K562 (cell line): ENCODE data around the gene DDR2. TPM values are rescaled to one million over a fixed set of nuclear protein-coding genes. Genes with fewer than 3 reads are reported as not detected.
A peak's percentile ranks its signal among the peaks of the same experiment; 100 is the strongest.

Experiments
- ATAC-seq: fragments of 200-7000 bp; cut with Tn5 transposase; 3 replicates; pipeline ENCODE4 v1.9.1; 2020; ENCODE audit warnings: moderate library complexity
- BruUV-seq: library from RNA; stranded (reverse); fragments of 400-500 nt; replicated peaks from 2 replicates; lab custom pipeline; 2021; lab: Mats Ljungman, UMichigan
- CTCF ChIA-PET: fragments of 300-600 bp; formaldehyde crosslinking; extraction: SDS; loops from one replicate; lab custom pipeline; 2021; ENCODE audit warnings: low intra/inter-chr PET ratio; lab: Yijun Ruan, JAX
- POLR2A ChIA-PET: fragments of 300-600, 350-650 bp; sonication (Branson Sonifier 250); formaldehyde crosslinking; extraction: SDS; loops from one replicate; lab custom pipeline; 2021; ENCODE audit warnings: antibody characterized with exemption, inconsistent platforms; lab: Yijun Ruan, JAX
- DNase-seq, 4 experiments: peaks; one replicate each; pipeline versions ENCODE4 v3.0.0 to v3.0.0-alpha.2; 2011 to 2018; ENCODE audit warnings: low spot score in 3 of 4, mixed read lengths in 3 of 4; ENCODE audit errors: extremely low read depth in 1 of 4
- FAIRE-seq: peaks from 2 replicates; lab custom pipeline; 2011; peaks lifted over from hg19 to GRCh38; lab: Jason Lieb, UNC
- H2AFZ ChIP-seq: 2 replicates; pipeline ENCODE4 v1.6.0; 2011; ENCODE audit warnings: low read depth, low read length, control low read depth, inconsistent platforms
- H3K27ac ChIP-seq: fragments of 200-600 bp; 3 replicates; pipeline ENCODE4 v1.8.0; 2011; ENCODE audit warnings: low read depth, mild to moderate bottlenecking, control low read depth, inconsistent platforms, low read length, moderate library complexity, mixed read lengths; ENCODE audit errors: extremely low read depth
- H3K27me3 ChIP-seq, 2 experiments: fragments of 300-600 bp in 1 of 2; 2 replicates in 1 of 2; 3 replicates in 1 of 2; pipeline versions ENCODE4 v1.6.0 to v1.8.0; 2011; ENCODE audit warnings: inconsistent platforms in 2 of 2, low read length in 2 of 2, mild to moderate bottlenecking in 1 of 2, mixed read lengths in 1 of 2, moderate library complexity in 1 of 2; ENCODE audit not compliant: control insufficient read depth in 2 of 2, insufficient read depth in 2 of 2
- H3K36me3 ChIP-seq: fragments of 300-600 bp; 3 replicates; pipeline ENCODE4 v1.8.0; 2011; ENCODE audit warnings: mild to moderate bottlenecking, low read length, inconsistent platforms; ENCODE audit not compliant: control insufficient read depth, insufficient read depth
- H3K4me1 ChIP-seq, 2 experiments: fragments of 200-600 bp in 1 of 2; replicated peaks in 1 of 2; 2 replicates in 1 of 2; 3 replicates in 1 of 2; pipeline versions ENCODE4 v1.5.1 to v1.8.0; 2011; ENCODE audit warnings: inconsistent platforms in 2 of 2, low read length in 2 of 2, mild to moderate bottlenecking in 1 of 2, mixed read lengths in 1 of 2, moderate library complexity in 1 of 2; ENCODE audit not compliant: control insufficient read depth in 2 of 2, insufficient read depth in 2 of 2
- H3K4me2 ChIP-seq: 2 replicates; pipeline ENCODE4 v1.6.1; 2011; ENCODE audit warnings: low read length, control low read depth, inconsistent platforms, mixed read lengths; ENCODE audit not compliant: insufficient read depth
- H3K4me3 ChIP-seq: fragments of 200-600 bp; sonication (generic), shearing (Covaris generic); 2 replicates; pipeline ENCODE4 v1.5.1; 2016; ENCODE audit warnings: control low read depth, inconsistent platforms
- H3K79me2 ChIP-seq: fragments of 200-600 bp; 3 replicates; pipeline ENCODE4 v1.8.0; 2011; ENCODE audit warnings: low read length, inconsistent platforms; ENCODE audit not compliant: control insufficient read depth, insufficient read depth
- H3K9ac ChIP-seq, 2 experiments: 2 replicates each; pipeline versions ENCODE4 v1.6.0 to v1.6.1; 2011; ENCODE audit warnings: low read depth in 2 of 2, low read length in 2 of 2, control low read depth in 1 of 2, inconsistent platforms in 1 of 2, mild to moderate bottlenecking in 1 of 2, mixed read lengths in 1 of 2; ENCODE audit not compliant: insufficient read depth in 1 of 2
- H3K9me1 ChIP-seq: one replicate; pipeline ENCODE4 v1.6.0; 2011; ENCODE audit warnings: inconsistent platforms, mild to moderate bottlenecking, low read length, moderate library complexity; ENCODE audit not compliant: control insufficient read depth, insufficient read depth
- H3K9me3 ChIP-seq: replicated peaks from 2 replicates; pipeline ENCODE4 v1.5.1; 2011; ENCODE audit warnings: low read depth, low read length, inconsistent platforms; ENCODE audit not compliant: control insufficient read depth, insufficient read depth
- H4K20me1 ChIP-seq: replicated peaks from 2 replicates; pipeline ENCODE4 v1.6.1; 2011; ENCODE audit warnings: low read length, inconsistent platforms, mixed read lengths; ENCODE audit not compliant: control insufficient read depth, insufficient read depth
- CXXC5 ChIP-seq: fragments of 250-450 bp; sonication (Bioruptor Pico); IDR thresholded peaks from 2 replicates; pipeline ENCODE4 v1.8.0; 2022; ENCODE audit warnings: inconsistent platforms, mild to moderate bottlenecking, moderate library complexity
- EZH2 ChIP-seq: IDR thresholded peaks from 2 replicates; pipeline ENCODE4 v1.6.1; 2012; ENCODE audit warnings: low read depth, mild to moderate bottlenecking, inconsistent platforms, low read length, borderline replicate concordance
- GTF2B ChIP-seq: IDR thresholded peaks from 2 replicates; pipeline ENCODE4 v1.6.1; 2011; ENCODE audit not compliant: insufficient read length; ENCODE audit errors: extremely low read depth
- HEY1 ChIP-seq: fragments of 250-450 bp; sonication (Bioruptor Pico); IDR thresholded peaks from 2 replicates; pipeline ENCODE4 v1.5.0; 2020; ENCODE audit warnings: mild to moderate bottlenecking, moderate library complexity, borderline replicate concordance
- KAT2B ChIP-seq: IDR thresholded peaks from one replicate; pipeline ENCODE4 v1.6.1; 2012; ENCODE audit warnings: low read depth, mild to moderate bottlenecking, control low read depth, inconsistent platforms, low read length, moderate library complexity
- KDM1A ChIP-seq, 2 experiments: fragments of 450-650 bp; IDR thresholded peaks; 2 replicates each; pipeline ENCODE4 v1.6.1; 2016; ENCODE audit warnings: mild to moderate bottlenecking in 2 of 2
- MIER1 ChIP-seq: fragments of 450-650 bp; IDR thresholded peaks from 2 replicates; pipeline ENCODE4 v1.6.1; 2016; ENCODE audit warnings: antibody characterized with exemption, mild to moderate bottlenecking, low read depth
- SIN3B ChIP-seq: fragments of 450-650 bp; IDR thresholded peaks from 2 replicates; pipeline ENCODE4 v1.6.1; 2017; ENCODE audit warnings: low read depth, mild to moderate bottlenecking, moderate library complexity
- TCF15 ChIP-seq: fragments of 250-450 bp; sonication (Bioruptor Pico); IDR thresholded peaks from 2 replicates; pipeline ENCODE4 v1.8.0; 2022; ENCODE audit warnings: moderate library complexity, mild to moderate bottlenecking, inconsistent platforms
- TCF7 ChIP-seq: sonication (generic); IDR thresholded peaks from 2 replicates; pipeline ENCODE4 v1.6.1; 2016; ENCODE audit warnings: antibody characterized with exemption, borderline replicate concordance
- TGIF2 ChIP-seq: sonication (generic); formaldehyde crosslinking; IDR thresholded peaks from 2 replicates; pipeline ENCODE4 v1.8.1; 2022; ENCODE audit warnings: mild to moderate bottlenecking, missing genetic modification reagents, moderate library complexity
- USF2 ChIP-seq: sonication (generic); formaldehyde crosslinking; IDR thresholded peaks from 2 replicates; pipeline ENCODE4 v1.5.0; 2020; ENCODE audit warnings: missing genetic modification reagents
- ZFP1 ChIP-seq: fragments of 450-650 bp; formaldehyde crosslinking; IDR thresholded peaks from 2 replicates; pipeline ENCODE4 v1.4.0; 2020; ENCODE audit warnings: mild to moderate bottlenecking, mixed read lengths
- ZNF263 ChIP-seq: sonication (generic); formaldehyde crosslinking; IDR thresholded peaks from 2 replicates; pipeline ENCODE4 v1.8.0; 2022; ENCODE audit warnings: mild to moderate bottlenecking, missing genetic modification reagents, borderline replicate concordance
- WGBS: fragments of 100-300 bp; shearing (Covaris generic); methylation state at CpG from one replicate; pipeline ENCODE4 v1.1.6; 2016; ENCODE audit warnings: low coverage, mixed read lengths; ENCODE audit not compliant: insufficient coverage; ENCODE audit errors: missing lambda C conversion rate; 5-methylcytosine and 5-hydroxymethylcytosine counted together
- in situ Hi-C: fragments of 300-500 bp; cut with MboI; formaldehyde crosslinking; loops from 4 replicates; pipeline ENCODE4 v1.15.0; 2018; ENCODE audit warnings: inconsistent platforms, mixed read lengths
- intact Hi-C: fragments of 100-400 bp; cut with micrococcal nuclease; formaldehyde crosslinking; loops from 2 replicates; pipeline ENCODE4 v1.14.2; 2022
- polyA plus RNA-seq, 8 experiments: library from polyadenylated mRNA; depleted of rRNA in 4 of 8; stranded (reverse) in 5 of 8; unstranded in 3 of 8; fragments of >200 nt; fragmentation: Nextera tagmentation in 2 of 8; fragmentation: Illumina TruSeq in 1 of 8; extraction: Ambion mirVana in 2 of 8; extraction: Trizol in 1 of 8; gene quantifications; 2 replicates each; pipeline versions ENCODE4 v1.2.1 to v1.2.3, GENCODE V29; 2011 to 2014; ENCODE audit warnings: inconsistent platforms in 1 of 8, missing spikeins in 1 of 8
- total RNA-seq, 7 experiments: library from RNA; depleted of rRNA in 6 of 7; stranded (reverse); fragments of >200 nt in 6 of 7; fragmentation: Illumina TruSeq in 2 of 7; extraction: Trizol in 2 of 7; gene quantifications; 2 replicates each; pipeline versions ENCODE4 v1.2.1 to v1.2.3, GENCODE V29; 2011 to 2021; ENCODE audit warnings: low replicate concordance in 1 of 7
- TF ChIP-seq, protein P1 (sequence below), 3 experiments: IDR thresholded peaks in 2 of 3; conservative IDR thresholded peaks in 1 of 3; 2 replicates each; pipeline ENCODE4 v1.5.1; 2011 to 2012; ENCODE audit warnings: low read length in 3 of 3, mild to moderate bottlenecking in 3 of 3, control low read depth in 2 of 3, improper control_type of control experiment in 1 of 3, inconsistent platforms in 1 of 3, low read depth in 1 of 3, mixed read lengths in 1 of 3, moderate library complexity in 1 of 3; ENCODE audit not compliant: insufficient read depth in 2 of 3
- TF ChIP-seq, protein P2 (sequence below): fragments of 250-450 bp; sonication (Bioruptor Pico); IDR thresholded peaks from 2 replicates; pipeline ENCODE4 v1.4.0; 2020; ENCODE audit warnings: mild to moderate bottlenecking, moderate library complexity

DDR2 gene
- total and polyA plus RNA-seq, 9 of the 15 experiments (the other 6 are each of a cell fraction or from before 2014, with no cell fraction given) = 0.36 to 2.0 (median 1.1) TPM

DNA sequence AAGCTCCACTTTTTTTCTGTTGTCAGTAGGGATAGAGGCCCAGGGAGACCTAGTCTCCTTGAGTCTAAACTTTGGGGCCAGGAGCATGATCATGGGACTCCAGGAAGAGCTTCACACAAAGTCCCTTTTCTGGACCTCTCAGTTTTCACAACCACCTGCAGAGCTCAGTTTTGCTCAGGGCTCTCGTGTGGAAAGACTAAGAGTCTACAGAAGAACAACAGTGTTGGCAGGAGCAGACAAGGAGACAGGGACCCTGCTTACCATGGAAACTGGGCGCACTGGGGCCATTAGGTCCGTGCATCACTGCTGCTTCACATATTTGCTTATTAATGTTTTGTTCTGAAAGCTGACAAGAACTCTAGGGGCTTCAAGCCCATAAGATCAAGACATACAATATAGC, 94.3 kb downstream of the DDR2 start:
- H3K9me3 ChIP-seq = no peaks in the 10 kb centered on the region
- in situ Hi-C loops = no loop called here
- DNase-seq = no peak
- no peak for TF ChIP-seq HEY1
- TF ChIP-seq, protein P1, sequence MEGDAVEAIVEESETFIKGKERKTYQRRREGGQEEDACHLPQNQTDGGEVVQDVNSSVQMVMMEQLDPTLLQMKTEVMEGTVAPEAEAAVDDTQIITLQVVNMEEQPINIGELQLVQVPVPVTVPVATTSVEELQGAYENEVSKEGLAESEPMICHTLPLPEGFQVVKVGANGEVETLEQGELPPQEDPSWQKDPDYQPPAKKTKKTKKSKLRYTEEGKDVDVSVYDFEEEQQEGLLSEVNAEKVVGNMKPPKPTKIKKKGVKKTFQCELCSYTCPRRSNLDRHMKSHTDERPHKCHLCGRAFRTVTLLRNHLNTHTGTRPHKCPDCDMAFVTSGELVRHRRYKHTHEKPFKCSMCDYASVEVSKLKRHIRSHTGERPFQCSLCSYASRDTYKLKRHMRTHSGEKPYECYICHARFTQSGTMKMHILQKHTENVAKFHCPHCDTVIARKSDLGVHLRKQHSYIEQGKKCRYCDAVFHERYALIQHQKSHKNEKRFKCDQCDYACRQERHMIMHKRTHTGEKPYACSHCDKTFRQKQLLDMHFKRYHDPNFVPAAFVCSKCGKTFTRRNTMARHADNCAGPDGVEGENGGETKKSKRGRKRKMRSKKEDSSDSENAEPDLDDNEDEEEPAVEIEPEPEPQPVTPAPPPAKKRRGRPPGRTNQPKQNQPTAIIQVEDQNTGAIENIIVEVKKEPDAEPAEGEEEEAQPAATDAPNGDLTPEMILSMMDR (IDR thresholded peaks at IDR 0.05 in 2 of 3, conservative IDR thresholded peaks at IDR 0.05 in 1 of 3; ENCODE audit: insufficient read depth in 2 of 3, low read depth in 1 of 3, low read length in 3 of 3) = no peak
- TF ChIP-seq MIER1 = no peak
- no peak for TF ChIP-seq KDM1A (IDR thresholded peaks at IDR 0.05)
- TF ChIP-seq TCF15 (CRISPR knock-in tag) = no peak
- no peak for TF ChIP-seq TCF7
- TF ChIP-seq KAT2B = no peak
- TF ChIP-seq USF2 (CRISPR knock-in tag) = no peak
- no peak for TF ChIP-seq EZH2
- TF ChIP-seq CXXC5 (CRISPR knock-in tag) = no peak
- no peak for TF ChIP-seq ZNF263 (CRISPR knock-in tag)
- TF ChIP-seq TGIF2 (CRISPR knock-in tag) = no peak
- no peak for TF ChIP-seq ZFP1 (CRISPR knock-in tag)
- TF ChIP-seq SIN3B = no peak
- TF ChIP-seq, protein P2, sequence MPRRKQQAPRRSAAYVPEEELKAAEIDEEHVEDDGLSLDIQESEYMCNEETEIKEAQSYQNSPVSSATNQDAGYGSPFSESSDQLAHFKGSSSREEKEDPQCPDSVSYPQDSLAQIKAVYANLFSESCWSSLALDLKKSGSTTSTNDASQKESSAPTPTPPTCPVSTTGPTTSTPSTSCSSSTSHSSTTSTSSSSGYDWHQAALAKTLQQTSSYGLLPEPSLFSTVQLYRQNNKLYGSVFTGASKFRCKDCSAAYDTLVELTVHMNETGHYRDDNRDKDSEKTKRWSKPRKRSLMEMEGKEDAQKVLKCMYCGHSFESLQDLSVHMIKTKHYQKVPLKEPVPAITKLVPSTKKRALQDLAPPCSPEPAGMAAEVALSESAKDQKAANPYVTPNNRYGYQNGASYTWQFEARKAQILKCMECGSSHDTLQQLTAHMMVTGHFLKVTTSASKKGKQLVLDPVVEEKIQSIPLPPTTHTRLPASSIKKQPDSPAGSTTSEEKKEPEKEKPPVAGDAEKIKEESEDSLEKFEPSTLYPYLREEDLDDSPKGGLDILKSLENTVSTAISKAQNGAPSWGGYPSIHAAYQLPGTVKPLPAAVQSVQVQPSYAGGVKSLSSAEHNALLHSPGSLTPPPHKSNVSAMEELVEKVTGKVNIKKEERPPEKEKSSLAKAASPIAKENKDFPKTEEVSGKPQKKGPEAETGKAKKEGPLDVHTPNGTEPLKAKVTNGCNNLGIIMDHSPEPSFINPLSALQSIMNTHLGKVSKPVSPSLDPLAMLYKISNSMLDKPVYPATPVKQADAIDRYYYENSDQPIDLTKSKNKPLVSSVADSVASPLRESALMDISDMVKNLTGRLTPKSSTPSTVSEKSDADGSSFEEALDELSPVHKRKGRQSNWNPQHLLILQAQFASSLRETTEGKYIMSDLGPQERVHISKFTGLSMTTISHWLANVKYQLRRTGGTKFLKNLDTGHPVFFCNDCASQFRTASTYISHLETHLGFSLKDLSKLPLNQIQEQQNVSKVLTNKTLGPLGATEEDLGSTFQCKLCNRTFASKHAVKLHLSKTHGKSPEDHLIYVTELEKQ (CRISPR knock-in tag) = no peak
- no peak for TF ChIP-seq GTF2B
- H3K4me3 ChIP-seq = no peak overlapping the region
- H2AFZ ChIP-seq = no peak overlapping the region
- peaks cover 0 to 4% of the 10 kb centered on the region in 2 experiments; a peak in 2 of 5 replicates for H3K27me3 ChIP-seq
- H3K79me2 ChIP-seq = no peaks in the 10 kb centered on the region
- BruUV-seq = no TSS peak
- 36% methylated on average over 3 of the region's 3 CpGs for WGBS
- intact Hi-C loops = no loop called here
- FAIRE-seq = no peak
- CTCF ChIA-PET = no interaction called here
- H3K9ac ChIP-seq = no peak overlapping the region
- H3K9me1 ChIP-seq = no peaks in the 10 kb centered on the region
- no peaks in the 10 kb centered on the region for H3K36me3 ChIP-seq
- H3K27ac ChIP-seq = no peak overlapping the region
- H4K20me1 ChIP-seq = no peaks in the 10 kb centered on the region
- POLR2A ChIA-PET = interaction anchor here (0.6 kb wide), 1 partner anchor 41 kb away, joined by 3 read pairs; no protein-coding TSS in a partner anchor
- peak; percentile 18; the same call in 2 of the 3 replicates for ATAC-seq
- no peak overlapping the region for H3K4me2 ChIP-seq
- no peaks in the 10 kb centered on the region for H3K4me1 ChIP-seq
